Jurkat, Clone E6-1 (cell line): ENCODE results near the gene MYO6.

Experiments
- DNase-seq: peaks from one replicate; pipeline ENCODE4 v3.0.0-alpha.2; 2011; ENCODE audit warnings: low read depth, low spot score
- H3K4me3 ChIP-seq: 2 replicates; pipeline ENCODE4 v1.5.1; 2011; ENCODE audit warnings: mild to moderate bottlenecking, low read length, control low read depth, moderate library complexity

The MYO6 gene

GRCh38 chr6:75760320-75760719 is 11.3 kb downstream of the MYO6 start:
- no peak for DNase-seq
- H3K4me3 ChIP-seq = no peak overlapping the region

- DNase-seq = no peak
- no peak overlapping the region for H3K4me3 ChIP-seq
These were observed 12.4 kb downstream of the MYO6 start for GRCh38 chr6:75761489-75761888.

- DNase-seq = no peak
- H3K4me3 ChIP-seq = no peak overlapping the region
These were observed 13.0 kb downstream of the MYO6 start for GRCh38 chr6:75762063-75762462.

GRCh38 chr6:75766387-75766786 is 17.3 kb downstream of the MYO6 start:
- no peak for DNase-seq

GRCh38 chr6:75770844-75771243 is 21.8 kb downstream of the MYO6 start:
- DNase-seq = no peak
- H3K4me3 ChIP-seq = no peak overlapping the region

More at GRCh38 chr6:75766387-75766786, 17.3 kb downstream of the MYO6 start:
- no peak overlapping the region for H3K4me3 ChIP-seq

- H3K4me3 ChIP-seq = no peak overlapping the region
- DNase-seq = no peak
These were observed 26.2 kb downstream of the MYO6 start for GRCh38 chr6:75775219-75775618.

GRCh38 chr6:75776461-75776860 is 27.4 kb downstream of the MYO6 start:
- H3K4me3 ChIP-seq = no peak overlapping the region
- DNase-seq = no peak

GRCh38 chr6:75778757-75779156 is 29.7 kb downstream of the MYO6 start:
- H3K4me3 ChIP-seq = no peak overlapping the region
- no peak for DNase-seq

- no peak overlapping the region for H3K4me3 ChIP-seq
- no peak for DNase-seq
These were observed 37.1 kb downstream of the MYO6 start for GRCh38 chr6:75786152-75786551.

- H3K4me3 ChIP-seq = no peak overlapping the region
- no peak for DNase-seq
These were observed 39.9 kb downstream of the MYO6 start for GRCh38 chr6:75788894-75789293.

- H3K4me3 ChIP-seq = no peak overlapping the region
- no peak for DNase-seq
These were observed 42.8 kb downstream of the MYO6 start for GRCh38 chr6:75791881-75792280.

- no peak overlapping the region for H3K4me3 ChIP-seq
- DNase-seq = no peak
These were observed 45.4 kb downstream of the MYO6 start for GRCh38 chr6:75794351-75794846.

GRCh38 chr6:75794954-75795739 is 46.1 kb downstream of the MYO6 start:
- DNase-seq = no peak

GRCh38 chr6:75796723-75797122 is 47.7 kb downstream of the MYO6 start:
- no peak for DNase-seq

More at GRCh38 chr6:75794954-75795739, 46.1 kb downstream of the MYO6 start:
- H3K4me3 ChIP-seq = no peak overlapping the region

GRCh38 chr6:75800133-75800532 is 51.1 kb downstream of the MYO6 start:
- no peak for DNase-seq
- no peak overlapping the region for H3K4me3 ChIP-seq

More at GRCh38 chr6:75796723-75797122, 47.7 kb downstream of the MYO6 start:
- H3K4me3 ChIP-seq = no peak overlapping the region

- H3K4me3 ChIP-seq = no peak overlapping the region
- DNase-seq = no peak
These were observed 51.9 kb downstream of the MYO6 start for GRCh38 chr6:75800708-75801505.

GRCh38 chr6:75802366-75802765 is 53.3 kb downstream of the MYO6 start:
- no peak overlapping the region for H3K4me3 ChIP-seq
- no peak for DNase-seq

- H3K4me3 ChIP-seq = no peak overlapping the region
- DNase-seq = no peak
These were observed 59.5 kb downstream of the MYO6 start for GRCh38 chr6:75808507-75808906.

GRCh38 chr6:75812560-75812959 is 63.5 kb downstream of the MYO6 start:
- DNase-seq = no peak
- no peak overlapping the region for H3K4me3 ChIP-seq
